ENCODE measurements around the gene CEP89.
"Not testable (repeated sequence)": the region's sequence is repeated elsewhere in the genome, so short reads cannot be mapped to it uniquely, and the experiment has no call there.

DNA sequence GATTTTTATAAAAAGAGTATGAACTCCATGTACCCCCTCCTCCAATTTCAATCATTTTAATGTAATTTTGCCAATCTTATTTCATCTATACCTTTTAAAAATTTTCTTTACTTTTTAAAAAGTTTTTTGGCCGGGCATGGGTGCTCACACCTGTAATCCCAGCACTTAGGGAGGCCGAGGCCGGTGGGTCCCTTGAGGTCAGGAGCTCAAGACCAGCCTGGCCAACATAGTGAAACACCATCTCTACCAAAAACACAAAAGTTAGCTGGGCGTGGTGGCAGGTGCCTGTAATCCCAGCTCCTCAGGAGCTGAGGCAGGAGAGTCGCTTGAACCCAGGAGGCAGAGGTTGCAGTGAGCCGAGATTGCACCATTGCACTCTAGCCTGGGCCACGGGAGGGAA is 138.4 kb downstream of the CEP89 start:
- TF ChIP-seq ATF2 (CRISPR knock-in tag; IDR thresholded peaks at IDR 0.05; ENCODE audit: borderline replicate concordance, low read depth); MAX (CRISPR knock-in tag; IDR thresholded peaks at IDR 0.05); SP1 (CRISPR knock-in tag; conservative IDR thresholded peaks at IDR 0.05); MXD4 (CRISPR knock-in tag; IDR thresholded peaks at IDR 0.05; ENCODE audit: borderline replicate concordance); ZNF138 (CRISPR knock-in tag; conservative IDR thresholded peaks at IDR 0.05); ZNF263 (CRISPR knock-in tag; IDR thresholded peaks at IDR 0.05; ENCODE audit: low read depth); NR2C2 (CRISPR knock-in tag; IDR thresholded peaks at IDR 0.05); RELA (CRISPR knock-in tag; IDR thresholded peaks at IDR 0.05; ENCODE audit: borderline replicate concordance); TEAD4 (CRISPR knock-in tag; IDR thresholded peaks at IDR 0.05); PRDM15 (CRISPR knock-in tag; IDR thresholded peaks at IDR 0.05): not testable (repeated sequence)
- TF ChIP-seq, protein P1, sequence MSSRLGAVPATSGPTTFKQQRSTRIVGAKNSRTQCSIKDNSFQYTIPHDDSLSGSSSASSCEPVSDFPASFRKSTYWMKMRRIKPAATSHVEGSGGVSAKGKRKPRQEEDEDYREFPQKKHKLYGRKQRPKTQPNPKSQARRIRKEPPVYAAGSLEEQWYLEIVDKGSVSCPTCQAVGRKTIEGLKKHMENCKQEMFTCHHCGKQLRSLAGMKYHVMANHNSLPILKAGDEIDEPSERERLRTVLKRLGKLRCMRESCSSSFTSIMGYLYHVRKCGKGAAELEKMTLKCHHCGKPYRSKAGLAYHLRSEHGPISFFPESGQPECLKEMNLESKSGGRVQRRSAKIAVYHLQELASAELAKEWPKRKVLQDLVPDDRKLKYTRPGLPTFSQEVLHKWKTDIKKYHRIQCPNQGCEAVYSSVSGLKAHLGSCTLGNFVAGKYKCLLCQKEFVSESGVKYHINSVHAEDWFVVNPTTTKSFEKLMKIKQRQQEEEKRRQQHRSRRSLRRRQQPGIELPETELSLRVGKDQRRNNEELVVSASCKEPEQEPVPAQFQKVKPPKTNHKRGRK (CRISPR knock-in tag; IDR thresholded peaks at IDR 0.05; ENCODE audit: borderline replicate concordance): not testable (repeated sequence)
- TF ChIP-seq, protein P2, sequence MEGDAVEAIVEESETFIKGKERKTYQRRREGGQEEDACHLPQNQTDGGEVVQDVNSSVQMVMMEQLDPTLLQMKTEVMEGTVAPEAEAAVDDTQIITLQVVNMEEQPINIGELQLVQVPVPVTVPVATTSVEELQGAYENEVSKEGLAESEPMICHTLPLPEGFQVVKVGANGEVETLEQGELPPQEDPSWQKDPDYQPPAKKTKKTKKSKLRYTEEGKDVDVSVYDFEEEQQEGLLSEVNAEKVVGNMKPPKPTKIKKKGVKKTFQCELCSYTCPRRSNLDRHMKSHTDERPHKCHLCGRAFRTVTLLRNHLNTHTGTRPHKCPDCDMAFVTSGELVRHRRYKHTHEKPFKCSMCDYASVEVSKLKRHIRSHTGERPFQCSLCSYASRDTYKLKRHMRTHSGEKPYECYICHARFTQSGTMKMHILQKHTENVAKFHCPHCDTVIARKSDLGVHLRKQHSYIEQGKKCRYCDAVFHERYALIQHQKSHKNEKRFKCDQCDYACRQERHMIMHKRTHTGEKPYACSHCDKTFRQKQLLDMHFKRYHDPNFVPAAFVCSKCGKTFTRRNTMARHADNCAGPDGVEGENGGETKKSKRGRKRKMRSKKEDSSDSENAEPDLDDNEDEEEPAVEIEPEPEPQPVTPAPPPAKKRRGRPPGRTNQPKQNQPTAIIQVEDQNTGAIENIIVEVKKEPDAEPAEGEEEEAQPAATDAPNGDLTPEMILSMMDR (IDR thresholded peaks at IDR 0.05): not testable (repeated sequence)
- TF ChIP-seq, protein P3, sequence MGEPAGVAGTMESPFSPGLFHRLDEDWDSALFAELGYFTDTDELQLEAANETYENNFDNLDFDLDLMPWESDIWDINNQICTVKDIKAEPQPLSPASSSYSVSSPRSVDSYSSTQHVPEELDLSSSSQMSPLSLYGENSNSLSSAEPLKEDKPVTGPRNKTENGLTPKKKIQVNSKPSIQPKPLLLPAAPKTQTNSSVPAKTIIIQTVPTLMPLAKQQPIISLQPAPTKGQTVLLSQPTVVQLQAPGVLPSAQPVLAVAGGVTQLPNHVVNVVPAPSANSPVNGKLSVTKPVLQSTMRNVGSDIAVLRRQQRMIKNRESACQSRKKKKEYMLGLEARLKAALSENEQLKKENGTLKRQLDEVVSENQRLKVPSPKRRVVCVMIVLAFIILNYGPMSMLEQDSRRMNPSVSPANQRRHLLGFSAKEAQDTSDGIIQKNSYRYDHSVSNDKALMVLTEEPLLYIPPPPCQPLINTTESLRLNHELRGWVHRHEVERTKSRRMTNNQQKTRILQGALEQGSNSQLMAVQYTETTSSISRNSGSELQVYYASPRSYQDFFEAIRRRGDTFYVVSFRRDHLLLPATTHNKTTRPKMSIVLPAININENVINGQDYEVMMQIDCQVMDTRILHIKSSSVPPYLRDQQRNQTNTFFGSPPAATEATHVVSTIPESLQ (CRISPR knock-in tag; IDR thresholded peaks at IDR 0.05): not testable (repeated sequence)
- TF ChIP-seq, protein P4, sequence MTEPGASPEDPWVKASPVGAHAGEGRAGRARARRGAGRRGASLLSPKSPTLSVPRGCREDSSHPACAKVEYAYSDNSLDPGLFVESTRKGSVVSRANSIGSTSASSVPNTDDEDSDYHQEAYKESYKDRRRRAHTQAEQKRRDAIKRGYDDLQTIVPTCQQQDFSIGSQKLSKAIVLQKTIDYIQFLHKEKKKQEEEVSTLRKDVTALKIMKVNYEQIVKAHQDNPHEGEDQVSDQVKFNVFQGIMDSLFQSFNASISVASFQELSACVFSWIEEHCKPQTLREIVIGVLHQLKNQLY (CRISPR knock-in tag; IDR thresholded peaks at IDR 0.05): not testable (repeated sequence)
